ENCODE data around the gene SIRPG. TPM values are rescaled to one million over a fixed set of nuclear protein-coding genes. Genes with fewer than 3 reads are reported as not detected.

SIRPG gene
- total RNA-seq, 1 experiment from 2014 or later: not detected

DNA sequence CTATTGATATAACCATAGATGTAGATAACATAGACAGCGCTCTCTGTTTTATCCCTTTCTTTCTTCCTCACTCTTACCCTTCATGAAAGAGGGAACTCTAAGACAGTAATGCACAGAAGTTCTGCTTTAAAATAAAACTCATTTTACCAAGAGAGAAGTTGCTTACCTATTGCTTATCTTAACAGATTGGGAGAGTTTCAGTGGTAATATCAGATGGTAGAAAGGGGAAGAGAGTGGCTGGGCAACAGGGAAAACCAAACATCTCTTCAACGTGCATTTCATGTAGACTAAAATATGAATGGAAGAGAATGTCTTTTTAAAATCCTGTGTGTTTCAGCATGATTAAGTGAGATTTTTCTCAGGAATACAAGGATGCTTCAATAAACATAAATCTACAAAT lies 45.3 kb upstream of the SIRPG start:
- Histone ChIP-seq H2BK20ac (ENCODE audit: low read depth, low read length, poor library complexity, severe bottlenecking) (no peak overlapping the region), H2AFZ (ENCODE audit: low read length) (no peak overlapping the region), H2AK5ac (ENCODE audit: insufficient read length, low read length) (no peak overlapping the region), H3K9ac (ENCODE audit: extremely low read depth, insufficient read length, low read length) (no peak overlapping the region), H4K91ac (ENCODE audit: insufficient read length, low read depth, low read length) (no peak overlapping the region), H2BK5ac (ENCODE audit: insufficient read length, low read length) (no peak overlapping the region), H3K23ac (ENCODE audit: insufficient read length, low read depth, low read length) (no peak overlapping the region), H3K4me2 (ENCODE audit: insufficient read depth, insufficient read length, low read length) (no peak overlapping the region), H3K18ac (ENCODE audit: insufficient read length, low read depth, low read length) (no peak overlapping the region), H3K27me3 (ENCODE audit: insufficient read depth, low read length) (no peaks in the 10 kb centered on the region; the same call in 1 of the 2 replicates), H3T11ph (ENCODE audit: low read length) (no peak overlapping the region), H3K14ac (ENCODE audit: insufficient read depth, low read length) (no peak overlapping the region), H4K8ac (replicated peaks; ENCODE audit: insufficient read length, low read depth, low read length) (no peak overlapping the region), H3K23me2 (ENCODE audit: insufficient read length, low read depth, low read length, poor library complexity, severe bottlenecking) (no peaks in the 10 kb centered on the region), H2BK12ac (ENCODE audit: insufficient read length, low read depth, low read length) (no peak overlapping the region), H2BK120ac (ENCODE audit: low read depth, low read length, poor library complexity, severe bottlenecking) (no peak overlapping the region), H3K9me3 (ENCODE audit: control insufficient read depth, low read depth, low read length) (no peaks in the 10 kb centered on the region), H3K79me1 (ENCODE audit: insufficient read depth, low read depth, low read length, poor library complexity, severe bottlenecking) (no peaks in the 10 kb centered on the region), H3K79me2 (ENCODE audit: insufficient read depth, low read length) (no peaks in the 10 kb centered on the region), H3K4me1 (ENCODE audit: insufficient read depth, low read length) (no peaks in the 10 kb centered on the region), H3K56ac (ENCODE audit: insufficient read length, low read depth, low read length) (no peak overlapping the region), H3K27ac (ENCODE audit: insufficient read length, low read depth, low read length) (no peak overlapping the region), H3K4ac (ENCODE audit: low read depth, low read length) (no peak overlapping the region), H4K20me1 (ENCODE audit: control insufficient read depth, insufficient read depth, insufficient read length) (no peaks in the 10 kb centered on the region), H2BK15ac (ENCODE audit: low read depth, low read length) (no peak overlapping the region), H4K5ac (ENCODE audit: insufficient read length, low read depth, low read length) (no peak overlapping the region)
- no peak overlapping the region for H3K4me3 Mint-ChIP-seq
- H3K9me3 Mint-ChIP-seq: no peaks in the 10 kb centered on the region
- no peak overlapping the region for H3K27ac Mint-ChIP-seq
- TF ChIP-seq, protein P1, sequence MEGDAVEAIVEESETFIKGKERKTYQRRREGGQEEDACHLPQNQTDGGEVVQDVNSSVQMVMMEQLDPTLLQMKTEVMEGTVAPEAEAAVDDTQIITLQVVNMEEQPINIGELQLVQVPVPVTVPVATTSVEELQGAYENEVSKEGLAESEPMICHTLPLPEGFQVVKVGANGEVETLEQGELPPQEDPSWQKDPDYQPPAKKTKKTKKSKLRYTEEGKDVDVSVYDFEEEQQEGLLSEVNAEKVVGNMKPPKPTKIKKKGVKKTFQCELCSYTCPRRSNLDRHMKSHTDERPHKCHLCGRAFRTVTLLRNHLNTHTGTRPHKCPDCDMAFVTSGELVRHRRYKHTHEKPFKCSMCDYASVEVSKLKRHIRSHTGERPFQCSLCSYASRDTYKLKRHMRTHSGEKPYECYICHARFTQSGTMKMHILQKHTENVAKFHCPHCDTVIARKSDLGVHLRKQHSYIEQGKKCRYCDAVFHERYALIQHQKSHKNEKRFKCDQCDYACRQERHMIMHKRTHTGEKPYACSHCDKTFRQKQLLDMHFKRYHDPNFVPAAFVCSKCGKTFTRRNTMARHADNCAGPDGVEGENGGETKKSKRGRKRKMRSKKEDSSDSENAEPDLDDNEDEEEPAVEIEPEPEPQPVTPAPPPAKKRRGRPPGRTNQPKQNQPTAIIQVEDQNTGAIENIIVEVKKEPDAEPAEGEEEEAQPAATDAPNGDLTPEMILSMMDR (conservative IDR thresholded peaks at IDR 0.05): no peak
- WGBS (ENCODE audit: extremely low coverage, insufficient read length, low lambda C conversion rate): no CpG with 5 or more reads among the region's 2 CpGs
- H3K4me1 Mint-ChIP-seq: peaks cover 9 to 10% of the 10 kb centered on the region in 2 experiments
- H3K36me3 Mint-ChIP-seq (ENCODE audit: insufficient read depth in 1 of 3, low read depth in 3 of 3): no peaks in the 10 kb centered on the region; a peak in 1 of 7 replicates
- peaks cover 55% of the 10 kb centered on the region for H3K27me3 Mint-ChIP-seq (ENCODE audit: low read depth)
- DNase-seq: no peak

Data from H9 (cell line).